Measurements from ENCODE around the gene DLL4. TPM values are rescaled to one million over a fixed set of nuclear protein-coding genes. Genes with fewer than 3 reads are reported as not detected.

Gene DLL4
- total and polyA plus RNA-seq, 9 donors = 2.6 to 15.7 (median 7.9) TPM

- H3K27ac ChIP-seq = no peak overlapping the region
- H3K27me3 ChIP-seq = no peaks in the 10 kb centered on the region
- no peak for TF ChIP-seq POLR2A (IDR thresholded peaks at IDR 0.05)
- TF ChIP-seq CTCF (IDR thresholded peaks at IDR 0.05) = no peak
- no peak for TF ChIP-seq EP300 (IDR thresholded peaks at IDR 0.05)
- DNase-seq = no peak
- H3K36me3 ChIP-seq = no peaks in the 10 kb centered on the region
- H3K4me3 ChIP-seq = no peak overlapping the region
- H3K4me1 ChIP-seq (ENCODE audit: insufficient read depth) = peaks cover 8% of the 10 kb centered on the region
- intact Hi-C loops (cut with DNase I) = no loop called here
- WGBS, 3 donors = 80 to 88% (median 88%) methylated on average over 8 of the region's 8 CpGs
- H3K9me3 ChIP-seq = no peaks in the 10 kb centered on the region
Observed at GRCh38 chr15:40964006-40964405, 34.9 kb downstream of the DLL4 start.

GRCh38 chr15:40964634-40965033 lies 35.5 kb downstream of the DLL4 start:
- H3K4me1 ChIP-seq (ENCODE audit: insufficient read depth) = peaks cover 8% of the 10 kb centered on the region
- 81 to 85% (median 83%) methylated on average over 13 of the region's 13 CpGs for WGBS, 3 donors
- TF ChIP-seq POLR2A (IDR thresholded peaks at IDR 0.05) = no peak
- TF ChIP-seq CTCF (IDR thresholded peaks at IDR 0.05) = no peak
- TF ChIP-seq EP300 (IDR thresholded peaks at IDR 0.05) = no peak
- no peak for DNase-seq
- intact Hi-C loops (cut with DNase I) = no loop called here
- no peaks in the 10 kb centered on the region for H3K36me3 ChIP-seq
- no peaks in the 10 kb centered on the region for H3K9me3 ChIP-seq
- no peak overlapping the region for H3K27ac ChIP-seq
- no peak overlapping the region for H3K4me3 ChIP-seq
- H3K27me3 ChIP-seq = no peaks in the 10 kb centered on the region

- H3K9me3 ChIP-seq = no peaks in the 10 kb centered on the region
- 70 to 78% (median 76%) methylated on average over 7 of the region's 7 CpGs for WGBS, 3 donors
- no peak overlapping the region for H3K27ac ChIP-seq
- intact Hi-C loops (cut with DNase I) = no loop called here
- no peaks in the 10 kb centered on the region for H3K27me3 ChIP-seq
- peaks cover 8% of the 10 kb centered on the region for H3K4me1 ChIP-seq (ENCODE audit: insufficient read depth)
- TF ChIP-seq EP300 (IDR thresholded peaks at IDR 0.05) = no peak
- TF ChIP-seq CTCF (IDR thresholded peaks at IDR 0.05) = no peak
- TF ChIP-seq POLR2A (IDR thresholded peaks at IDR 0.05) = no peak
- DNase-seq = no peak
- H3K36me3 ChIP-seq = no peaks in the 10 kb centered on the region
- no peak overlapping the region for H3K4me3 ChIP-seq
Observed at GRCh38 chr15:40968290-40969085, 39.3 kb downstream of the DLL4 start.

- no peak for TF ChIP-seq POLR2A (IDR thresholded peaks at IDR 0.05)
- TF ChIP-seq EP300 (IDR thresholded peaks at IDR 0.05) = no peak
- no peak for TF ChIP-seq CTCF (IDR thresholded peaks at IDR 0.05)
- WGBS, 3 donors = 88 to 94% (median 94%) methylated on average over 8 of the region's 8 CpGs
- intact Hi-C loops (cut with DNase I) = no loop called here
- no peak overlapping the region for H3K27ac ChIP-seq
- H3K27me3 ChIP-seq = no peaks in the 10 kb centered on the region
- DNase-seq = no peak
- no peaks in the 10 kb centered on the region for H3K36me3 ChIP-seq
- no peaks in the 10 kb centered on the region for H3K9me3 ChIP-seq
- H3K4me3 ChIP-seq = no peak overlapping the region
- peaks cover 8% of the 10 kb centered on the region for H3K4me1 ChIP-seq (ENCODE audit: insufficient read depth)
Observed at GRCh38 chr15:40969363-40969762, 40.2 kb downstream of the DLL4 start.

Data from ovary (tissue), 9 donors.